Muscle of leg (tissue), 11 donors: ENCODE results near the gene PRKG1. TPM values are rescaled to one million over a fixed set of nuclear protein-coding genes. Genes with fewer than 3 reads are reported as not detected.
"Not testable (repeated sequence)": the region's sequence is repeated elsewhere in the genome, so short reads cannot be mapped to it uniquely, and the experiment has no call there.

Source experiments
- DNase-seq: peaks from one replicate; pipeline ENCODE4 v3.0.0; 2013
- H3K27ac ChIP-seq: one replicate; pipeline ENCODE4 v1.5.1; 2013; ENCODE audit warnings: mild to moderate bottlenecking, low read length, control low read depth
- H3K27me3 ChIP-seq: one replicate; pipeline ENCODE4 v1.6.1; 2013; ENCODE audit warnings: low read length; ENCODE audit not compliant: control insufficient read depth, insufficient read depth
- H3K36me3 ChIP-seq: one replicate; pipeline ENCODE4 v1.6.1; 2013; ENCODE audit warnings: low read length; ENCODE audit not compliant: control insufficient read depth, insufficient read depth
- H3K4me1 ChIP-seq: one replicate; pipeline ENCODE4 v1.6.1; 2013; ENCODE audit warnings: low read length; ENCODE audit not compliant: control insufficient read depth, insufficient read depth
- H3K4me3 ChIP-seq: one replicate; pipeline ENCODE4 v1.5.1; 2013; ENCODE audit warnings: low read length, control low read depth
- H3K9me3 ChIP-seq: replicated peaks from 2 replicates; pipeline ENCODE4 v1.6.1; 2013; ENCODE audit warnings: low read depth, low read length; ENCODE audit not compliant: control insufficient read depth
- WGBS: methylation state at CpG from one replicate; pipeline ENCODE4 v1.1.5; 2013; ENCODE audit warnings: missing lambda C conversion rate; ENCODE audit not compliant: insufficient coverage; 5-methylcytosine and 5-hydroxymethylcytosine counted together
- polyA plus RNA-seq, 8 donors: library from polyadenylated mRNA; unstranded; fragments of 120-200 nt; gene quantifications; one replicate each; pipeline versions ENCODE4 v1.2.1 to v1.2.3, GENCODE V29; 2013; ENCODE audit warnings: inconsistent platforms in 1 of 8, low replicate concordance in 1 of 8; ENCODE audit not compliant: insufficient read length in 8 of 8, insufficient read depth in 1 of 8
- total RNA-seq: library from RNA; stranded (reverse); fragments of 120-200 nt; gene quantifications from one replicate; pipeline ENCODE4 v1.2.4, GENCODE V29; 2013

Gene PRKG1
- total and polyA plus RNA-seq, 9 donors = 23.3 to 59.2 (median 50.3) TPM

GRCh38 chr10:51685768-51686167 lies 611.5 kb downstream of the PRKG1 start:
- no CpG with 5 or more reads among the region's 2 CpGs for WGBS
- no peaks in the 10 kb centered on the region for H3K9me3 ChIP-seq
- H3K36me3 ChIP-seq = no peaks in the 10 kb centered on the region
- H3K27ac ChIP-seq = no peak overlapping the region
- H3K4me3 ChIP-seq = no peak overlapping the region
- no peaks in the 10 kb centered on the region for H3K27me3 ChIP-seq
- no peaks in the 10 kb centered on the region for H3K4me1 ChIP-seq
- no peak for DNase-seq

- Histone ChIP-seq H3K27ac (no peak overlapping the region), H3K9me3 (no peaks in the 10 kb centered on the region), H3K36me3 (no peaks in the 10 kb centered on the region), H3K4me1 (no peaks in the 10 kb centered on the region), H3K27me3 (no peaks in the 10 kb centered on the region), H3K4me3 (no peak overlapping the region)
- no CpG with 5 or more reads among the region's 1 CpG for WGBS
- no peak for DNase-seq
Measured at GRCh38 chr10:51687296-51687695, 613.0 kb downstream of the PRKG1 start.

DNA sequence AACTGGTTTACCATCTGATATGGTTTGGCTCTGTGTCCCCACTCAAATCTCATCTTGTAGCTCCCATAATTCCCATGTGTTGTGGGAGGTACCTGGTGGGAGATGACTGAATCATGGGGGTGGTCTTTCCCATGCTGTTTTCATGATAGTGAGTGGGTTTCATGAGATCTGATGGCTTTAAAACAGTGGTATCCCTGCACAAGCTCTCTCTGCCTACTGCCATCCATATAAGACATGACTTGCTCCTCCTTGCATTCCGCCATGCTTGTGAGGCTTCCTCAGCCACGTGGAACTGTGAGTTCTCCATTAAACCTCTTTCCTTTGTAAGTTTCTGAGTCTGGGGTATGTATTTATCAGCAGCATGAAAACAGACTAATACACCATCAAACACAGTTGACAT lies 614.5 kb downstream of the PRKG1 start:
- H3K27me3 ChIP-seq, H3K9me3 ChIP-seq, H3K36me3 ChIP-seq, H3K4me3 ChIP-seq, H3K27ac ChIP-seq, H3K4me1 ChIP-seq, DNase-seq: not testable (repeated sequence)
- no CpG with 5 or more reads among the region's 2 CpGs for WGBS

GRCh38 chr10:51689536-51689935 lies 615.2 kb downstream of the PRKG1 start:
- Histone ChIP-seq H3K27ac (no peak overlapping the region), H3K4me1 (no peaks in the 10 kb centered on the region), H3K36me3 (no peaks in the 10 kb centered on the region), H3K9me3 (no peaks in the 10 kb centered on the region), H3K4me3 (no peak overlapping the region), H3K27me3 (no peaks in the 10 kb centered on the region)
- no peak for DNase-seq
- 100% methylated on average over 3 of the region's 3 CpGs for WGBS

DNA sequence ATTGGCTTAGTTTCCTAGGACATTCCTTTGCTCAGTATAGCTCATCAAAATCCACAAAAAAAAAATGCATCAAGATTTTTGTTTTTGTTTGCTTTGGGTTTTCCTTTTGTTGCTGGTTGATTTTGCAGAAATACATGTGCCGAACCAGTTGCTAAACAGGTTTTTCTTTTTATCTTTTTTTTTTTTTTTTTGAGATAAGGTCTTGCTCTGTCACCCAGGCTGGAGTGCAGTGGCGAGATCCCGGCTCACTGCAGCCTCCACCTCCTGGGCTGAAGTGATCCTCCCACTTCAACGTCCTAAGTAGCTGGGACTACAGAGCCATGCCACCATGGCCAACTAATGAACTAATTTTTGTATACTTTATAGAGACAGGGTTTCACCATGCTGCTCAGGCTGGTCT lies 616.8 kb downstream of the PRKG1 start:
- Histone ChIP-seq H3K9me3 (no peaks in the 10 kb centered on the region), H3K4me1 (no peaks in the 10 kb centered on the region), H3K27me3 (no peaks in the 10 kb centered on the region), H3K4me3 (no peak overlapping the region), H3K36me3 (no peaks in the 10 kb centered on the region), H3K27ac (no peak overlapping the region)
- DNase-seq = no peak
- WGBS = 60% methylated on average over 1 of the region's 4 CpGs

DNA sequence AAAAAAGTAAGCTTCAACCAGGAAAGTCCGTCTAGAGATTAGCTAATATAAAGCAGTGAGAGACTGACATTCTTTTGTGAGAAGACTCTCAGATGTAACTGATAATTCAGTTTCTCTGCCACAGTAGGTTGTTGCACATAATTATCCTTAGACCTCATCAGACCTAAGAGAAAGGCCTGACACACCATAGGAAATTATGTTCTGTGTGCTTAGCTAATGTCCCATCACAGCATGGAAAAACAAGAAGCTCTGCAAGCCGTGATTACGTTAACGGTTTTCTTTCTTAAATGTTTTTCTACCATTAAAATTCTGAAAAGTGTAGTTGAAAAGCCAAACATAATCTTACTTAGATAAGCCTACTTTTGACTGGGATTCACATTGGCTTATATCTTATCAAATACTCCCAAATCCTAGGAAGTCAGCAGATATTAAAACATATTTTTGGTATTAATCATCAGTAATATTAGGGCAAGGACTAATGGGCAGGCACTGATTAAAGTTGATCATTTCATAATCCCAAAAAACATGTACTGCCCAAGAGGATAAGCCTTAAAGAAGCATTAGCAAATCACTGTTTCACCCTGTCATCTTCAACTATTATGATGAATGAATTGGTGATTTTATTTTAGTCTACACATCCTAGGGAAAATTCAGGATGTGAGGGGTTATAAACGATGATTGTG lies 619.9 kb downstream of the PRKG1 start:
- Histone ChIP-seq H3K4me3 (no peak overlapping the region), H3K27me3 (no peaks in the 10 kb centered on the region), H3K4me1 (peaks cover 14% of the 10 kb centered on the region), H3K9me3 (no peaks in the 10 kb centered on the region), H3K27ac (no peak overlapping the region), H3K36me3 (peaks cover 11% of the 10 kb centered on the region)
- DNase-seq = no peak
- no CpG with 5 or more reads among the region's 5 CpGs for WGBS

- H3K27ac ChIP-seq = no peak overlapping the region
- peaks cover 11% of the 10 kb centered on the region for H3K36me3 ChIP-seq
- WGBS = no CpG with 5 or more reads among the region's 1 CpG
- H3K4me1 ChIP-seq = peaks cover 16% of the 10 kb centered on the region
- H3K4me3 ChIP-seq = no peak overlapping the region
- no peaks in the 10 kb centered on the region for H3K27me3 ChIP-seq
- DNase-seq = no peak
- no peaks in the 10 kb centered on the region for H3K9me3 ChIP-seq
Measured at GRCh38 chr10:51696251-51696650, 622.0 kb downstream of the PRKG1 start.

GRCh38 chr10:51698473-51699063 lies 624.3 kb downstream of the PRKG1 start:
- H3K27ac ChIP-seq = peak overlapping the region; percentile 97
- H3K9me3 ChIP-seq = no peaks in the 10 kb centered on the region
- H3K4me1 ChIP-seq = peaks cover 16% of the 10 kb centered on the region
- H3K36me3 ChIP-seq = peaks cover 11% of the 10 kb centered on the region
- DNase-seq = peak; percentile 25
- H3K27me3 ChIP-seq = no peaks in the 10 kb centered on the region
- peak overlapping the region; percentile 88 for H3K4me3 ChIP-seq
- 85% methylated on average over 6 of the region's 8 CpGs for WGBS

GRCh38 chr10:51699145-51699474 lies 624.8 kb downstream of the PRKG1 start:
- Histone ChIP-seq H3K36me3 (peaks cover 11% of the 10 kb centered on the region), H3K27ac (peak overlapping the region; percentile 97), H3K4me1 (peaks cover 16% of the 10 kb centered on the region), H3K9me3 (no peaks in the 10 kb centered on the region), H3K4me3 (peak overlapping the region; percentile 88), H3K27me3 (no peaks in the 10 kb centered on the region)
- DNase-seq = no peak
- 0% methylated on average over 10 of the region's 14 CpGs for WGBS

- peak; percentile 99 for DNase-seq
- Histone ChIP-seq H3K27ac (peak within 1 kb of the TSS; percentile 97), H3K27me3 (no peaks in the 10 kb centered on the region), H3K4me3 (peak within 1 kb of the TSS; percentile 88), H3K4me1 (peaks cover 16% of the 10 kb centered on the region), H3K36me3 (peaks cover 11% of the 10 kb centered on the region), H3K9me3 (no peaks in the 10 kb centered on the region)
- WGBS = 0% methylated on average over 29 of the region's 45 CpGs
Measured at GRCh38 chr10:51699475-51700227, 625.4 kb downstream of the PRKG1 start, which contains the start of gene CSTF2T. Gene CSTF2T (minus strand): TSS chr10:51699595. CDS start chr10:51699549, 46 bp downstream.
